ENCODE measurements around the gene ANKRD30A. TPM values are rescaled to one million over a fixed set of nuclear protein-coding genes. Genes with fewer than 3 reads are reported as not detected.

ANKRD30A gene
- total RNA-seq, 4 donors from 2014 or later = not detected

GRCh38 chr10:37285063-37285462 is 159.7 kb downstream of the ANKRD30A start:
- 86% methylated on average over 3 of the region's 18 CpGs for WGBS
- Histone ChIP-seq H3K36me3 (no peaks in the 10 kb centered on the region), H3K27me3 (no peaks in the 10 kb centered on the region), H3K27ac (replicated peaks in 1 of 4) (no peak overlapping the region), H3K9me3 (peaks cover 0 to 23% (median 11%) of the 10 kb centered on the region in 4 donors), H3K4me3 (no peak overlapping the region), H3K4me1 (no peaks in the 10 kb centered on the region)
- TF ChIP-seq CTCF (IDR thresholded peaks at IDR 0.05) (no peak), POLR2A (IDR thresholded peaks at IDR 0.05; ENCODE audit: low read depth) (no peak)
- intact Hi-C loops (cut with DNase I) = no loop called here
- DNase-seq (ENCODE audit: extremely low spot score) = peak; percentile 57

GRCh38 chr10:37289833-37290464 is 164.6 kb downstream of the ANKRD30A start:
- H3K4me3 ChIP-seq = no peak overlapping the region
- WGBS = 59% methylated on average over 4 of the region's 4 CpGs
- no peaks in the 10 kb centered on the region for H3K36me3 ChIP-seq
- H3K4me1 ChIP-seq = no peaks in the 10 kb centered on the region
- TF ChIP-seq POLR2A (IDR thresholded peaks at IDR 0.05; ENCODE audit: low read depth) = no peak
- no peak for TF ChIP-seq POLR2AphosphoS5 (IDR thresholded peaks at IDR 0.05)
- TF ChIP-seq EP300 (IDR thresholded peaks at IDR 0.05) = no peak
- no peak for TF ChIP-seq CTCF (IDR thresholded peaks at IDR 0.05)
- intact Hi-C loops (cut with DNase I) = no loop called here
- peaks cover 0 to 11% (median 9%) of the 10 kb centered on the region in 4 donors for H3K9me3 ChIP-seq
- H3K27ac ChIP-seq (replicated peaks in 1 of 4) = no peak overlapping the region
- no peaks in the 10 kb centered on the region for H3K27me3 ChIP-seq
- DNase-seq (ENCODE audit: extremely low spot score) = no peak

GRCh38 chr10:37301271-37301670 is 175.9 kb downstream of the ANKRD30A start:
- Histone ChIP-seq H3K4me3 (no peak overlapping the region), H3K9me3 (peaks cover 0 to 5% (median 0%) of the 10 kb centered on the region in 4 donors), H3K36me3 (no peaks in the 10 kb centered on the region), H3K27me3 (no peaks in the 10 kb centered on the region), H3K27ac (replicated peaks in 1 of 4) (no peak overlapping the region), H3K4me1 (no peaks in the 10 kb centered on the region)
- no peak for DNase-seq (ENCODE audit: extremely low spot score)
- TF ChIP-seq CTCF (IDR thresholded peaks at IDR 0.05) (no peak), EP300 (IDR thresholded peaks at IDR 0.05) (no peak), POLR2A (IDR thresholded peaks at IDR 0.05; ENCODE audit: low read depth) (no peak), POLR2AphosphoS5 (IDR thresholded peaks at IDR 0.05) (no peak)
- intact Hi-C loops (cut with DNase I) = no loop called here
- WGBS = 60% methylated on average over 2 of the region's 2 CpGs

- intact Hi-C loops (cut with DNase I) = no loop called here
- H3K36me3 ChIP-seq = no peaks in the 10 kb centered on the region
- H3K27me3 ChIP-seq = no peaks in the 10 kb centered on the region
- no peak overlapping the region for H3K27ac ChIP-seq (replicated peaks in 1 of 4)
- H3K9me3 ChIP-seq = peaks cover 0 to 5% (median 0%) of the 10 kb centered on the region in 4 donors
- TF ChIP-seq CTCF (IDR thresholded peaks at IDR 0.05) (no peak), EP300 (IDR thresholded peaks at IDR 0.05) (no peak), POLR2A (IDR thresholded peaks at IDR 0.05; ENCODE audit: low read depth) (no peak), POLR2AphosphoS5 (IDR thresholded peaks at IDR 0.05) (no peak)
- no peak overlapping the region for H3K4me3 ChIP-seq
- no peaks in the 10 kb centered on the region for H3K4me1 ChIP-seq
- DNase-seq (ENCODE audit: extremely low spot score) = no peak
- 70% methylated on average over 2 of the region's 2 CpGs for WGBS
Observed at GRCh38 chr10:37304036-37304435, 178.6 kb downstream of the ANKRD30A start.

GRCh38 chr10:37314350-37314749 is 189.0 kb downstream of the ANKRD30A start:
- WGBS = 51% methylated on average over 3 of the region's 3 CpGs
- no peak for DNase-seq (ENCODE audit: extremely low spot score)
- TF ChIP-seq EP300 (IDR thresholded peaks at IDR 0.05) (no peak), POLR2AphosphoS5 (IDR thresholded peaks at IDR 0.05) (no peak), POLR2A (IDR thresholded peaks at IDR 0.05; ENCODE audit: low read depth) (no peak), CTCF (IDR thresholded peaks at IDR 0.05) (no peak)
- no peaks in the 10 kb centered on the region for H3K27me3 ChIP-seq
- H3K36me3 ChIP-seq = no peaks in the 10 kb centered on the region
- no peaks in the 10 kb centered on the region for H3K4me1 ChIP-seq
- no peak overlapping the region for H3K27ac ChIP-seq (replicated peaks in 1 of 4)
- intact Hi-C loops (cut with DNase I) = no loop called here
- no peak overlapping the region for H3K4me3 ChIP-seq
- H3K9me3 ChIP-seq = no peaks in the 10 kb centered on the region
